ENCODE results near the gene SMPD4.
"Not testable (repeated sequence)": the region's sequence is repeated elsewhere in the genome, so short reads cannot be mapped to it uniquely, and the experiment has no call there.

The SMPD4 gene

DNA sequence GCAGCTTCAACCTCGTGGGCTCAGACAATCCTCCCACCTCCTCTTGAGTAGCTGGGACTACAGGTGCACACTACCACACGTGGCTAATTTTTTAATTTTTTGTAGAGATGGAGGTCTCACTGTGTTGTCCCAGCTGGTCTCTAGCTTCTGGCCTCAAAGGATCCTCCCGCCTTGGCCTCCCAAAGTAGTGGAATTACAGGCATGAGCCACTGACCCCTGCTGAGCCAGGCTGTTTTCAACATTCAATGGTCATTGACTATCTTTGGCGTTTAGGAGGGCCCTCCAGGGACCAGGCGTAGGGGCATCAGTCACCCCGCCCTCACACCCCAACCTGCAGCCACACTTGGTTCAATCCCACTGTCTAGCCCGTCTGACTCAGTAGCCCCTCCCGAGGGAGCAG, 5.9 kb upstream of the SMPD4 start:
- DNase-seq (ENCODE audit: low read depth): no peak

DNA sequence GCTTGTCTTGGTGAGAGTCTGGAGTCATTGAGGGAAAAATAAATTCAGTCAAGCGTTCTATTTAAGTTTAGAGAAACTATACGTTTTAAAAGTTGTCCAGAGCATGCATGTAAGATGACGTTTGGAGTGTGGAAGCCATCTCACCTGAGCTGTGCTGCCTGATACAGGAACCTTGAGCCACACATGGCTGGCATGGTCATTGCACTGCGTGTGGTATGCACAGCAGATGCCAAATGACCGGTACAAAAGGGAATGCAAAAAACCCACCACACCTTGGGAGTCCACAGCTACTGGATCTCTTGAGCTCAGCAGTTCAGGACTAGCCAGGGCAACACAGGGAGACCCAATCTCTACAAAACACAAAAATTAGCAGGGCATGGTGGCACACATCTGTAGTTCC, 5.0 kb upstream of the SMPD4 start:
- no peak for DNase-seq (ENCODE audit: low read depth)

DNA sequence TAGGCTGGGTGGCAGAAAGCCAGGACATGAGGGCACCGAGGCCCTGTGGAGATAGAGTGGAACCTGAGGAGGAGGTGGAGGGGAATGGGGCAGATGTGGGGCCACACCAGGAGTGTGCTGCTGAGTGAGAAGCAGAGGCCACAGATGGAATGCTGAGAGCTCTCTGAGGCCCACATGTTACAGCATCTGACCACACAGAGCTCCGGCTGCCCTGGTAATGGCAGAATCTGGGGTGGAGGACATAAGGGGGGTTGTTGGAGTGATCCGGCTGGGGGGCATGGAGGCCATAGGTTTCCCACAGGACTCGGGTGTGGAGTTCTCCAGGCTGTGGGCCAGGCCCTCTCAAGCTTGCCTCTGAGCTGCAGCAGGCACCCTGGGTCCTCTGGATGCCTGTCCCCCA, 4.5 kb upstream of the SMPD4 start:
- DNase-seq (ENCODE audit: low read depth): no peak

DNA sequence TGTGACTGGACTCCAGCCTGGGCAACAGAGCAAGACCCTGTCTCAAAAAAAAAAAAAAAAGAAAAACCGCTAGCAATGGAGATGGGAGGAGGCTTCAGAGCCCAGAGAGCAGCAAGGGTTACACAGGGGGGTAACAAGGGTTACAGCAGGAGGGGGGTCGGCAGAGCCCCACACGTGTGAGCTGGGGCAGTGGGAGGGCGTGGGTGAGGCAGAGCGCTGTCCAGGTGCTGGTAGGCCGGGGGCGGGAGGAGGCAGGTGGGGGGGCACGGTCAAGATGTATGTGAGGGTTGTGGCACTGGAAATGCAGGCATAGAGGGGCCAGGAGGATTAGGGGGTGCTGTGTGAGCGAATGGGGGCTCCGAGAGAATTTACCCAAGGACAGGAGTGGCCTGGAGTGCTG, 4.0 kb upstream of the SMPD4 start:
- DNase-seq (ENCODE audit: low read depth): no peak

DNA sequence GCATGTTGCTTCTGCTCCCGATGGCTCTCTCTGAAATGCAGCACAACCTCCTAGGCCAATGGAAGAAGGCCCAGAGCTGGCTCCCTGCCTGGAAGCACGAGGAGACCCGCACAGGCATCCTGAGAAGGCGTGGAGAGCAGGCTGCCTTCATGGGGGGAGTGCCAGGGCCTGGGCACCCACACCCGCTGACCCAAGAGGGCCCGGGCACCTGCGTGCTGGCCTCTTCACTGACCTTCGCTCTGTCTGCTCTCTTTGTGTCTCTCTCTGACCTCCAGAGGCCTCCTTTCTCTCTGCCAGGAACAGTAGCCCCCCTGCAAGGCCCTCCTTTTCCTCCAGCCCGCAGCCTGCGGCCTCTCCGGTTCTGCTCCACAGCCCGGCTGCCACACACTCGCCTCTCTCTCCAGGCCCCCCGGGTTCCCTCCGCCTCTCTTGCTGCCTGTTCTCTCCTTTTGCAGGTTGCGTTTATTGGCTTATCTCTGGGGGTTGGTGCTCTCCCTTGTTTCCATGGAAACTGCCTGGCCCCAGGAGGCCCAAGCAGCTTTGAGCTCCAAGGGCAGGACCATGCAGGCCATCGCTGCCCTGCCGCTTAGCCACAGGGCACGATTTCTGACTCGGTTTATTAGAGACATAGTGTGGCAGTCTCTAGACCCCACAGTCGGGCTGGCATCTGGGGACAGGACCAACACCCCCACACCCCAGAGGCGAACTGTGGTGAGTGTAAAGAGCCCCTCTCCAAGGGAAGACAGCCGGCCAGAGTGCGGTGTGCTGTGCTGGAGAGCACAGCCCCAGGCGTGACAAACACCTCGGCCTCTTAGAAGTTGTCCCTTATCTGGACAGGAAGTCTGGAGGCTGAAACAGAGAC, 2.3 kb upstream of the SMPD4 start:
- peak; percentile 21 for DNase-seq (ENCODE audit: low read depth)

DNA sequence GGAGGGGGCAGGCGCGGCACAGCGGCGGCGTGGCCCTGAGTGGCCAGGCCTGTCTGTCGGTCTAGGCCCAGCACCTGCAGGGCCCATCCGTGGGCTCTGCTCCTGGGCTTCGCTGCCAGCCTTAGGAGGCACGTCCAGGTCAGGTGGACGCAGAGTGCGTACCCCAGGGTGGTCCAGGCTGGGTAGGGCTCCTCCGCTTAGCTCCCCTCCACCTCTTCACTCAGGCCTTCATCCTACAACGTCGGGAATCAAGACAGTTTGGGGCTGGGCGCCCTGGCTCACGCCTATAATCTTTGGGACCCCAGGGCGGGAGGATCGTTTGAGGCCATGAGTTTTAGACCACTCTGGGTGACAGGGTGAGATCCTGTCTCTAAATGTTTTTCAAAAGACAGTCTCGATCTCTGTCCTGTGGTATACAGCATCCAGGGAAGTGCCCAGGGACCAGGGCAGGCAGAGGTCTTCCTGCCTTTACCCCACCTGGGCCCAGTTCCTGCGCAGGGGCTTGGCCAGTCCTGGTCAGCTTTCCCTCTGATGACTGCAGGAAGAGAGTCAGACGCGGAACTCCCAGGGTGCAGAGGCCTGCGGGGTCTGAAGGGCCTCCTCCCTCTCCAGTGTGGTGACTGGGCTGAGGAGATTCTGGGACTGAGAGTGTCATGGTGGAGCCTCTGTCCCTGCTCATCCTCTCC, 1.6 kb upstream of the SMPD4 start:
- not testable (repeated sequence) for DNase-seq (ENCODE audit: low read depth)

DNA sequence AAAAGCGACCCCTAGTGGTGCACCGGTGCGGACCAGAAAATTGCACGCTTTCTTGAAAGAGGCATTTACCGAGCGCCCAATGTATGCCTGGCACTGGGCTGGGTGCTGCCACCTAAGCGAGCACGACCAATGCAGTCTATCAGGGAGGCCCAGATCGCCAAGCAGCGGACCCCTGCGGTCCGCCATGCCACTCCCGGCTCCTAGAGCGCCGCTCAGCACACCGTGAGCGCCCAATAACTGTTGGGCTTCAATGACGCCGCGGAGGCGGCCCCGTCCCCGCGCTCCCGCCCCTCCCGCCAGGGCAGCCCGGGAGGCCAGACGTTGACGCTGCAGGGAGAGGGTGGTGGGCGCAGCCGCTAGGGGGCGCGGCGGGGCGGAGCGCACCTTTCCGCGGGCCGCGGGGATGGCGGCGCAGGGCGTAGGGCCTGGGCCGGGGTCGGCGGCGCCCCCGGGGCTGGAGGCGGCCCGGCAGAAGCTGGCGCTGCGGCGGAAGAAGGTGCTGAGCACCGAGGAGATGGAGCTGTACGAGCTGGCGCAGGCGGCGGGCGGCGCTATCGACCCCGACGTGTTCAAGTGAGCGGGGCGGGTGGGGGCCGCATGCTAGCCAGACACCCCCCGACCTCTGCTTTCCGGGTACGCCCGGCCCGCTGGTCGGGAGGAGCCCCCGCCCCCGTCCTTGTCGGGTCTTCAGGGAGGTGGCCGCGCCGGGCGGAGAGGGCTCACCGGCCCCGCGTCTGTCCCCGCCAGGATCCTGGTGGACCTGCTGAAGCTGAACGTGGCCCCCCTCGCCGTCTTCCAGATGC, 679 bp upstream of the SMPD4 start, which contains the start of gene MZT2B:
MZT2B (plus strand) TSS at position 383 of the 803 bp plus-strand sequence; CDS start at position 404, 21 bp downstream.
- peak; percentile 79 for DNase-seq (ENCODE audit: low read depth)

DNA sequence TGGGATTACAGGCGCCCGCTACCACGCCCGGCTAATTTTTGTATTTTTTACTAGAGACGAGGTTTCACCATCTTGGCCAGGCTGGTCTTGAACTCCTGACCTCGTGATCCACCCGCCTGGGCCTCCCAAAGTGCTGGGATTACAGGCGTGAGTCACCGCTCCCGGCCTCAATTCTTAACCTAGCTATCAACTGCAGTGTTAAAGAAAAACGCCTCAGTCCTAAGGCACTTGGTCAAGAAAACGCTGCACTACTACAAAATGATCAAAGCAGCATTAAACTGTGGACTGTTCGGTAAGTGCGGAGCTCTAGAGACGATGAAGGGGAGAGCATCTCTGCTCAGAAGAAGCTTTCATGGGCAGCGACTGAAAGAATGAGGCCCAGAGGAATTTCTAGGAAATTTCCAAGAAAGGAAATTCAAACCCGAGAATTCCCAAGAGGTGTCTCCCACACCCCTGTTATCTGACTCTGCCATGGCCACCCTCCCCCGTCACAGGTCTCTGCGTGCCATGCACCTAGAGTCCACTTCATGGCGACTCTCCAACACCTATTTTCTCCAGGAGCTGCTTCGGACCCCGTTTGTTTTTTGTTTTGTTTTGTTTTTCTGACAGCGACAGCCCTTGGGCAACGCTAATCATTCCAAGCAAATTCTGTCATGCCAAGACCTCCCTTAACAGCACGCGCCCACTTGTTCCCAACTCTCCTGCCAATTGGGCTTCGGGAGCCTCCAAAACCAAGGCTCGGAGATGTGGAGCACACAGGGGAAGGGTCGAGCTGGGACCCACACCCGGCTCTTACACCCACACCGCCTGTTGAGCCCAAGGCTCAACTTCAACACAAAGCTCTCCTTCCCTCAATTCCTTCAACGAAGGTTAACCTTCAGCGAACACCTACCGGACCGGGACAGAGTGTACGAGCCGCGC, 738 bp downstream of the SMPD4 start:
- DNase-seq (ENCODE audit: low read depth): not testable (repeated sequence)

DNA sequence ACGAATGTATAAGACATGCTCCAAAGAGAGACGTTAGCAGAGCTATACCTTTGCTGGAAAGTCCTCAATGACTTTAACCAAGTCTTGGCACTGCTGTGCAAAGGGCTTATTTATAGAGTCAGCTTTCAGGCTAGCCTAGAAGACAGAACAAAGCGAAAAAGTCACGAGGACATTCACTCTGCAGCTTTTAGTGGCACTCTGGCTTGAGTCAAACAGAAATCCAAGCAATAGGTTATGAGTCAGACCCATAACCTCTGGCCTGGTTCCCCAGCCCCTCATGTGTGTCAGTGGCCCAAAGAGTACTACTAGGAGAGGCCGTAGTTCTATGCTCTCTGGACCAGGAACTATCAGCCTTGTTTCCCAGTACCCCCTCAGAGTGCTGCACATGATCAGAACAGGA, 6.5 kb downstream of the SMPD4 start:
- not testable (repeated sequence) for DNase-seq (ENCODE audit: low read depth)

DNA sequence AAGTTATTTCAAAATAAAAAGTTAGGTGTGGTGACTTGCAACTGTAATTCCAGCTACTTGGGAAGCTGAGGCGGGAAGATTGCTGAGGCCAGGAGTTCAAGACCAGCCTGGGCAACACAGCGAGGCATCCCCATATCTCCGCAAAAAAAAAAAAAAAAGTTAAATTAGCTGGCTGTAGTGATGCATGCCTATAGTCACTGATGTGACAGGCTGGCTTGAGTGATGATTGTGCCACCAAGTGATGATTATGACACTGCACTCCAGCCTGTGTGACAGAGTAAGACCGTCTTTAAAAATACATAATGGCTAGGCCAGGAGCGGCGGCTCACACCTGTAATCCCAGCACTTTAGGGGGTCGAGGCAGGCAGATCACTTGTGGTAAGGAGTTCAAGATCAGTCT, 11.5 kb downstream of the SMPD4 start:
- DNase-seq (ENCODE audit: low read depth): no peak

DNA sequence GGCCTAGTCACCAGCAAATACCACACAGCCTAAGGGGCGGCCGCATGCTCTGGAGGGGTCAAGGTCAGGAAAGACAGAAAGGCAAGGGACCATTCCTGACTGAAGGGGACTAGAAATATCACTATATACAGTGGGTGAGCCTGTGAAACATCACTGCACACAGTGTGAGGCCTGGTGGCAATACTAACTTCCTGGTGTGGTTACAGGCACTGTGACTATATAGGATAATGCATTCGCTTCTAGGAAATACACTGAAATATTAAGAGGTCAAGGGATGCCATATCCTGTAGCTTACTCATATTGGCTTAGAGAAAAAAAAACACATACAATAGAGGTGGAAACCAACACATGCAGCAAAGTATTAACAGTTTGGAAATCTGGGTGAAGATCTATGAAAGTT, 12.2 kb downstream of the SMPD4 start:
- not testable (repeated sequence) for DNase-seq (ENCODE audit: low read depth)

DNA sequence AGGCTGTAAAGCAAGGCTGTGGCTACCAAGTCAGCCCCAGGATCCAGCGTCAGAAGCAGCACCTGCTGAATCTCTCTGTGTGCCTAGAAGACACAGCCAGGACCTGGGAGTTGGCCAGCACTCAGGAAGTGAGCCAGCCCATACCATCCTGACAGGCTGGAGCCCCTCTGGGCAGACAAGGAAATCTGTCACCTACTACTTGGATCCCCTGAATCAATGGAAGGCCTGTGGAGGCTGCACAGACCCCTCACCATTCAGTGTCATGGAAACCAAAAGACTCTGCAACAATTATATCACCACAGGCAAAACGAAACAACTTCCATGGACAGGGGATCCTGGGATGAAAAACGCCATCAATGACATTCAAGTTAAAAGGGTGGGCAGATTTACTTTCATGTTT, 14.8 kb downstream of the SMPD4 start:
- DNase-seq (ENCODE audit: low read depth): not testable (repeated sequence)

DNA sequence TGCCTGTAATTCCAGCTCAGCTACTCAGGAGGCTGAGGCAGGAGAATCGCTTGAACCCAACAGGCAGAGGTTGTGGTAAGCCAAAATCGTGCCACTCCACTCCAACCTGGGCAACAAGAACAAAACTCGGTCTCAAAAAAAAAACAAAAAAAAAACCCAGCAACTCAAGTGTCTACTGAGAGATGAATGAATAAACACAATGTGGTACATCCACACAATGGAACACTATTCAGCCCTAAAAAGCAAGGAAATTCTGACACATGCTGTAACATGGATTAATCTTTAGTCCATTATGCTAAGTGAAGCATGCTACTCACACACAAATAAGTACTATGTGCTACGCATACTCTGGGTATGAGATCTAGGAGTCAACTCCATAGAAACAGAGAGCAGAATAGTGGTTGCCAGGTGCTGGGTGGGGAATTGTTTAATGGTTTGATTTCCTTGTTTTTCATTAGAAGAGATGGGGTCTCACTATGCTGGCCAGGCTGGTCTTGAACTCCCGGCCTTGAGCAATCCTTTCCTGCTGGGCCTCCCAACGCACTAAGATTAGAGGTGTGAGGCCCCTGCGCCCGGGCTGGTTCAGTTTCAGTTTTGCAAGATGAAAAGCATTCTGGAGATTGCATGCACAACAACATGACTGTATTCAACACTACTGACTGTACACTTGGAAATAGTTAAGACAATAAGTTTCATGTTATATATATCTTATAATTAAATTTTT, 15.9 kb downstream of the SMPD4 start:
- no peak for DNase-seq (ENCODE audit: low read depth)

DNA sequence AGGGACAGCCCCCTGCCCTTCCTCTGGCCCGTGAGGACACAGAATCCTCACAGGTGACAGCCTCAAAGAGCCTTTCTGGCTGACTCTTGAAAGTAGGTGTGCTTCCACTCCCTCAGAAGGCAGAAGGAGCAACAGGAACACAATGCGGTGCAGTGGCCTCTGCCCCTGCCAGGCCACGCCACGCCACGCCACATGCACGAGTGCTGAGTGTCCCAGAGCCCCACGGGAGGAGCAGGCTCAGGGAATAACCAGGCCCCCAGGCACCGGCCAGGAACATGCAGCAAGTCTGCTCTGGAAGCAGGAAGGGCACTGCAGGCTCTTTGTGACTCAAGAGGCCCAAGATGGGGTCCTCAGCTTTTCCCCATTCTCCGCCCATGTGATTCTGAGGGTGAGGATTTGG, 18.4 kb downstream of the SMPD4 start:
- DNase-seq (ENCODE audit: low read depth): no peak

DNA sequence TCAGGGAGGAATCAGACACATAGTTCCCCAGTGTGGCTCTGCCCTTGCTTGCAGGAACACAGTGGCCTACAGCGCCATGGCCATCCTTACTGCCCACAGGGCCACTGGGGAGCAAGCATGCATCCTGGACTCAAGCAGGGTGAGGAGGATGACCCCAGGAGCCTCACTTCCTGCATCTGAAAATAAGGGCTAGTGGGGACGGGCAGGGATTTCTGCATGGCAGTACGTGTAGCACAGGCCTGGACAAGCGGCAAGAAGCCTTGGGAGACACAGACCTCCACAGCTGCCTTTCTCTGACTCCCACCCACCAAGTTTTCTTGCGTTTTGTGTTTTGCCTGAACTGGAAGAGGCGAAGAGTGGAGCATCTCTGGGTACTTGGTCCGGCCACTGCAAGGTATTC, 18.9 kb downstream of the SMPD4 start:
- DNase-seq (ENCODE audit: low read depth): not testable (repeated sequence)

DNA sequence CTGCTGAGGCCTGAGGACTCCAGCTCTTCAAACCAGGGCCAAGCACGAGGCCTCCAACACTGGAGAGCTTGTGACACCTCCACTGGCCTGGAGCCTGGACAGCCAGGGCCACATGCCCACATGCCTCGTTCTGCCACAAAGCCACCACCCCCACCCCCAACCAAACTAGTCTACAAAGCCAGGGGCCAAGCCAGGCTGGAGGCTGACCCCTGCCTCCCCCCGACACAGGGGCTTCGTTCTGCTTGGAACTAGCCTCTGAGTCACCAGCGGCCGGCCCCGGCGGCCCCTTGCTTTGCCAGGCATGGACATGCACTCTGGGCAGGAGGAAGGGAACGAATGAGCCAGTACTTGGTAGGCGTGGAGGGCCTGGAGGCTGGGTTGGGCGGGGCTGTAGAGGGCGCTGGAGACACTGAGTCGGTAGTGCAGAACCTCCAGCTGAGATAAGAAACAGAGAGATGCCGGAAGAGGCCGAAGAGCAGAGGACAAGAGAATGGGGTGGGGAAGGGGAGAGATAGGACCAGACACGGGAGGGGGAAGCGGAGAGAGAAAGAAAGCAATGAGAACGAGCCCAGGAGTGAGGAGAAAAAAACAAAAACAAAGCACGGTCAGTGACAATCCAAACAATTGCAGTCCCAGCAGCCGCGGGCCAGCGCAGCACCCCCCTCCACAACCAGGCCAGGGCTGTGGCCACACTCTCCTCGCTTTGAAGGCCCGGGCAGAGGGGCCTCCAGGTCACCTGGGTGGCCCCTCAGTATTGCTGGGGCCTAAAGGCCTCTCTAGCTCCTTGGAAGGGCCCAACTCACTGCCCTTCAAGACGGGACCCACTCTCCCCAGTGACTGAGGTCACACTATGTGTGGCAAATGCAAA, 20.3 kb downstream of the SMPD4 start:
- not testable (repeated sequence) for DNase-seq (ENCODE audit: low read depth)

DNA sequence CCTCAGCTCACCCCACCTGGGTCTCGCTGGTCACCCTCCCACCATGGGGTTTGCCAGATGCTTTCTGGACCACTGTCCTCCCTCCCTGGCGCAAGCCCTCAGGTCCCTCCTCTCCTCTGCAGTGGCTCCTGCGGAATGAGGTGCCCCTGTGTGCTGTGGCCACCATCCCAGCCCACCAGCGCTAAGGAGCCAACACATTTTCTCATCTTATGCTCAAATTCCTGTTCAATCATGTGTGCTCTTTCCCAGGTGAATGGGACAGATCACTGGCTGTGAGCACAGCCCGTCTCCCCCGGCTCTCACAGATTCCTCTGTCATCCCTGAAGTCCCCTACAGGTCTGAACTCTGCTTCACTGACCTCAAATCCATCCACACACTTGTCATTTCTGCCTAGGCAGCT, 21.3 kb downstream of the SMPD4 start:
- no peak for DNase-seq (ENCODE audit: low read depth)

DNA sequence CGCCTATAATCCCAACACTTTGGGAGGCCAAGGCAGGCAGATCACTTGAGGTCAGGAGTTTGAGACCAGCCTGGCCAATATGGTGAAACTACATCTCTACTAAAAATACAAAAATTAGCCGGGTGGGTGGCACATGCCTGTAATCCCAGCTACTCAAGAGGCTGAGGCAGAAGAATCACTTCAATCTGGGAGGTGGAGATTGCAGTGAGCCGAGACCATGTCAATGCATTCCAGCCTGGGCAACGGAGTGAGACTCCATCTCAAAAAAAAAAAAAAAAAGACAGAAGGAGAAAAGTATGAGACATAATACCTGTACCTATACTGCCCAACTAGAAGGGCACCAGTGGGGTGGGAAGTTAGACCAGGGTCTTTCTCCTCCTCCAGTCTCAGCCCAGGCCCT, 22.0 kb downstream of the SMPD4 start:
- not testable (repeated sequence) for DNase-seq (ENCODE audit: low read depth)

DNA sequence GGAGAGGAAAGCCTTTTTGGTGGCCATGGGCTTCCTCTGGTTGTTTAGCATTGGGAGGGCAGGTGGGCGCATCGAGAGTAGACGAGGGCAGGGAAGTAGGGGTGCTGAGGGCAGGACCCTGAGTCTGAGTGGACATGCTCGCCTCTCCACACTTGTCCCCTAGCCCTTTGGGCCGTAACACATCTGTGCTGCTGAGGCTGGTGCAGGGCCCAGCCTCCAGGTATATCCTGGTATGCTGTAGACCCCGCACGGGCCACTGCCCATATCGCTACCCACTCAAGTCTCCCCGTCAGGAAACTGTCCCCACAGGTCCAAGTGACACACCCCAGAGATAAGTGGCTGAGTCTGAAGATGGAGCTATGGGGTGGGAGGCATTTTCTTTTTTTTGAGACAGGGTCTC, 22.8 kb downstream of the SMPD4 start:
- DNase-seq (ENCODE audit: low read depth): no peak

Data from fibroblast of gingiva (primary cell).